Loucy (cell line): ENCODE data around the gene DHRS12.
A peak's percentile ranks its signal among the peaks of the same experiment; 100 is the strongest.

ENCODE experiments used
- H2AFZ ChIP-seq: fragments of 200-600 bp; sonication (generic); 2 replicates; pipeline ENCODE4 v1.6.0; 2016; ENCODE audit warnings: antibody characterized with exemption, mild to moderate bottlenecking, low read length, moderate library complexity
- H3F3A ChIP-seq: fragments of 200-600 bp; 2 replicates; pipeline ENCODE4 v1.6.0; 2016; ENCODE audit warnings: antibody characterized with exemption, low read depth, mild to moderate bottlenecking
- H3K27me3 ChIP-seq: fragments of 200-600 bp; sonication (generic); 2 replicates; pipeline ENCODE4 v1.6.1; 2014; ENCODE audit warnings: low read length, mild to moderate bottlenecking; ENCODE audit not compliant: insufficient read depth, poor library complexity, severe bottlenecking
- H3K36me3 ChIP-seq: fragments of 200-600 bp; sonication (generic); 2 replicates; pipeline ENCODE4 v1.6.1; 2016; ENCODE audit warnings: low read length; ENCODE audit not compliant: insufficient read depth
- H3K4me1 ChIP-seq: fragments of 200-600 bp; sonication (generic); 2 replicates; pipeline ENCODE4 v1.5.1; 2014; ENCODE audit warnings: low read length, mild to moderate bottlenecking; ENCODE audit not compliant: insufficient read depth, poor library complexity, severe bottlenecking
- H3K4me2 ChIP-seq: fragments of 200-600 bp; sonication (generic); 2 replicates; pipeline ENCODE4 v1.6.0; 2014; ENCODE audit warnings: antibody characterized with exemption, low read length, low read depth, mild to moderate bottlenecking; ENCODE audit not compliant: poor library complexity, severe bottlenecking
- H3K4me3 ChIP-seq: fragments of 200-600 bp; sonication (generic); 2 replicates; pipeline ENCODE4 v1.5.1; 2014; ENCODE audit warnings: low read length, mild to moderate bottlenecking, mixed read lengths; ENCODE audit not compliant: poor library complexity, severe bottlenecking
- H3K79me2 ChIP-seq: fragments of 200-600 bp; sonication (generic); 2 replicates; pipeline ENCODE4 v1.6.1; 2014; ENCODE audit warnings: low read length; ENCODE audit not compliant: insufficient read depth
- H3K9ac ChIP-seq: fragments of 200-600 bp; sonication (generic); 2 replicates; pipeline ENCODE4 v1.6.0; 2014; ENCODE audit warnings: mild to moderate bottlenecking, low read depth, low read length, moderate library complexity; ENCODE audit not compliant: poor library complexity, severe bottlenecking
- H3K9me2 ChIP-seq: fragments of 200-600 bp; sonication (generic); replicated peaks from 2 replicates; pipeline ENCODE4 v1.6.1; 2016; ENCODE audit warnings: low read depth, low read length, mixed read lengths
- H3K9me3 ChIP-seq: fragments of 200-600 bp; sonication (generic); 2 replicates; pipeline ENCODE4 v1.6.1; 2014; ENCODE audit warnings: mild to moderate bottlenecking, antibody characterized with exemption, low read length, low read depth; ENCODE audit not compliant: insufficient read depth
- H4K20me1 ChIP-seq: fragments of 200-600 bp; sonication (generic); 2 replicates; pipeline ENCODE4 v1.6.0; 2014; ENCODE audit warnings: antibody characterized with exemption, low read length, mild to moderate bottlenecking; ENCODE audit not compliant: insufficient read depth, poor library complexity, severe bottlenecking
- CTCF ChIP-seq: fragments of 200-600 bp; sonication (generic); conservative IDR thresholded peaks from 2 replicates; pipeline ENCODE4 v1.5.1; 2014; ENCODE audit warnings: mild to moderate bottlenecking, antibody characterized with exemption, low read length
- EZH2phosphoT487 ChIP-seq: fragments of 200-600 bp; IDR thresholded peaks from 2 replicates; pipeline ENCODE4 v1.6.1; 2018; ENCODE audit warnings: antibody characterized with exemption, mild to moderate bottlenecking, moderate library complexity, borderline replicate concordance

DHRS12 gene

DNA sequence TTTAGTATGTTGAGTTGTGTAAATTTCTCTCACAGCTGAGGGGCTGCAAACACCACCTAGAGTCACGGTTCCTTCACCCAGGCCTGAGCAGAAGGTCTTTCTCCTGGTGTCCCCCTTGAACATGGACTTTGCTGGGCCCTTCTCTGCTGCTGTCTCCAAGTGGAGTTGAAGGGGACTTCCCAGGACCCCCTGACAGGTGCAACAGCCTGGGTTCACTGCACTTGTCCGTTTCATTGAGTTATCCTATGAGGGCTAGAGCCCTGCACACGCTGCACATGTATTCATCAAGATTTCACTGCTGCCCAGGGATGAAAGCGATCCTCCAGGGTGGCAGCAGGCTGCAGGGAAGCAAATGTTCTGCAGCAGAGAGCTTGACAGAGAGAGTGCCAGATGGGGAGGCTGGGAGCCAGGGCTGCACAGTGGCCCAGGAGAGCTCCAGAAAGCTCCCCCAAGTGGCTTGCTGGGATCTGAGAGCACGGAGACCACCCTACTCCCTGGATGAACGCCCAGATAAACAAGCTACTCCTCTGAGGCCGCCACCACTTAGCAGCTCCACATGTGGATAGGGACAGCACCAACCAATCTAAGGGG, 30.7 kb upstream of the DHRS12 start:
- H3K9me2 ChIP-seq = no peaks in the 10 kb centered on the region
- no peaks in the 10 kb centered on the region for H3K79me2 ChIP-seq
- H4K20me1 ChIP-seq = no peaks in the 10 kb centered on the region
- H3K4me1 ChIP-seq = peaks cover 15% of the 10 kb centered on the region
- no peaks in the 10 kb centered on the region for H3K9me3 ChIP-seq
- H3K4me3 ChIP-seq = no peak overlapping the region
- H3K27me3 ChIP-seq = no peaks in the 10 kb centered on the region
- TF ChIP-seq EZH2phosphoT487 = no peak
- TF ChIP-seq CTCF = no peak
- no peaks in the 10 kb centered on the region for H3K36me3 ChIP-seq
- no peak overlapping the region for H3K9ac ChIP-seq
- no peak overlapping the region for H3K4me2 ChIP-seq
- H2AFZ ChIP-seq = no peak overlapping the region
- H3F3A ChIP-seq = no peaks in the 10 kb centered on the region

GRCh38 chr13:51833980-51834379, 30.0 kb upstream of the DHRS12 start:
- Histone ChIP-seq H3K4me2 (no peak overlapping the region), H4K20me1 (no peaks in the 10 kb centered on the region)

DNA sequence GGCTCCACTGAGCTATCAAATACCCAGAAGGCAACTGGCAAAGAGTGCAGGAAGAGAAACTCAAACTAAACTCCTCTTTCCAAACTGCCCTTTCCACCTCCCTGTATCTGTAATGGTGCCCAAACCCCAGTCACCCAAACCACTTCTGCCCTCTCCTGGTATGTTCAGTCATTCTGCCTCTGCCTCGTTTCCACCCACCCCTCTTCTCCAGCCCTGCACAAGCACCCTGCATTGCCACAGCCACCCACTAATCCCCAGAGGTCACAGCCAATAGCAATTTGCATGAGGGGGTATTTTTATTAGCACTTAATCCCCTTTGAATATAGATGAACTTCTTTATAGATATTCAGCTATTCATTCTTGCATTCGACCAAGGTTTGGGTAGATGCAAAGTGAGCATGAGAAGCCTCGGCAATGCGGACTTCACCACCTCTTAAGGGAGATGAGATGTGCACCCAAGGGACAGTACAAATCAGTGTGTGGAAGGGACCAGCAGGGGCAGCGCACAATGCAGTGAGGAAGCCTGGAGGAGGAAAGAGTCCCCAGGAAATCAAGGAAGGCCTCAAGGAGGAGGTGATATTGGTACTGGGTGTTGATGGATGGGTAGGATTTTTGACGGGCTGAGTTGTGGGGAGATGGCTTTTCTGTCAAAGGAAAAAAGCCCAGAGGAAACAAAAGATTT, 28.6 kb upstream of the DHRS12 start:
- Histone ChIP-seq H3K79me2 (no peaks in the 10 kb centered on the region), H3K9me2 (no peaks in the 10 kb centered on the region), H3K9me3 (no peaks in the 10 kb centered on the region), H3K27me3 (no peaks in the 10 kb centered on the region), H2AFZ (peak overlapping the region; percentile 72), H3F3A (no peaks in the 10 kb centered on the region), H3K4me3 (no peak overlapping the region), H3K36me3 (no peaks in the 10 kb centered on the region), H3K9ac (no peak overlapping the region), H3K4me2 (peak overlapping the region; percentile 7), H3K4me1 (peaks cover 15% of the 10 kb centered on the region), H4K20me1 (no peaks in the 10 kb centered on the region)
- TF ChIP-seq CTCF (peak; percentile 73), EZH2phosphoT487 (no peak)

More at GRCh38 chr13:51833980-51834379, 30.0 kb upstream of the DHRS12 start:
- Histone ChIP-seq H3K27me3 (no peaks in the 10 kb centered on the region), H3K9me2 (no peaks in the 10 kb centered on the region), H3K79me2 (no peaks in the 10 kb centered on the region), H2AFZ (no peak overlapping the region), H3F3A (no peaks in the 10 kb centered on the region), H3K4me1 (peaks cover 15% of the 10 kb centered on the region), H3K9ac (no peak overlapping the region), H3K4me3 (no peak overlapping the region), H3K9me3 (no peaks in the 10 kb centered on the region), H3K36me3 (no peaks in the 10 kb centered on the region)
- TF ChIP-seq EZH2phosphoT487 (no peak), CTCF (no peak)
